Measurements from ENCODE around the gene ME1.

The ME1 gene

GRCh38 chr6:83413068-83413467, 17.8 kb downstream of the ME1 start:
- Histone ChIP-seq H3K27ac (no peak overlapping the region), H3K4me3 (no peak overlapping the region)
- DNase-seq (ENCODE audit: low spot score) = no peak
- TF ChIP-seq CTCF (IDR thresholded peaks at IDR 0.05) = no peak

- DNase-seq (ENCODE audit: low spot score) = no peak
- Histone ChIP-seq H3K27ac (no peak overlapping the region), H3K4me3 (no peak overlapping the region)
- TF ChIP-seq CTCF (IDR thresholded peaks at IDR 0.05) = no peak
Observed at GRCh38 chr6:83411731-83412130, 19.1 kb downstream of the ME1 start.

GRCh38 chr6:83403191-83403590, 27.7 kb downstream of the ME1 start:
- TF ChIP-seq CTCF (IDR thresholded peaks at IDR 0.05) = no peak
- Histone ChIP-seq H3K27ac (no peak overlapping the region), H3K4me3 (no peak overlapping the region)
- no peak for DNase-seq (ENCODE audit: low spot score)

- DNase-seq (ENCODE audit: low spot score) = no peak
- no peak for TF ChIP-seq CTCF (IDR thresholded peaks at IDR 0.05)
- Histone ChIP-seq H3K27ac (no peak overlapping the region), H3K4me3 (no peak overlapping the region)
Observed at GRCh38 chr6:83389606-83390005, 41.2 kb downstream of the ME1 start.

GRCh38 chr6:83385473-83385872, 45.4 kb downstream of the ME1 start:
- TF ChIP-seq CTCF (IDR thresholded peaks at IDR 0.05) = no peak
- no peak overlapping the region for H3K27ac ChIP-seq
- no peak overlapping the region for H3K4me3 ChIP-seq
- DNase-seq (ENCODE audit: low spot score) = no peak

- H3K27ac ChIP-seq = no peak overlapping the region
Observed at GRCh38 chr6:83384751-83385150, 46.1 kb downstream of the ME1 start.

GRCh38 chr6:83381949-83382348, 48.9 kb downstream of the ME1 start:
- no peak for DNase-seq (ENCODE audit: low spot score)
- TF ChIP-seq CTCF (IDR thresholded peaks at IDR 0.05) = no peak
- Histone ChIP-seq H3K27ac (no peak overlapping the region), H3K4me3 (peak overlapping the region; percentile 21)

More at GRCh38 chr6:83384751-83385150, 46.1 kb downstream of the ME1 start:
- no peak for TF ChIP-seq CTCF (IDR thresholded peaks at IDR 0.05)
- H3K4me3 ChIP-seq = no peak overlapping the region
- no peak for DNase-seq (ENCODE audit: low spot score)

All from coronary artery (tissue), 2 donors.